K562 (cell line): ENCODE results near the gene CHSY1. TPM values are rescaled to one million over a fixed set of nuclear protein-coding genes. Genes with fewer than 3 reads are reported as not detected.
A peak's percentile ranks its signal among the peaks of the same experiment; 100 is the strongest.

Experiments used
- ATAC-seq: fragments of 200-7000 bp; cut with Tn5 transposase; 3 replicates; pipeline ENCODE4 v1.9.1; 2020; ENCODE audit warnings: moderate library complexity
- BruUV-seq: library from RNA; stranded (reverse); fragments of 400-500 nt; replicated peaks from 2 replicates; lab custom pipeline; 2021; lab: Mats Ljungman, UMichigan
- CTCF ChIA-PET: fragments of 300-600 bp; formaldehyde crosslinking; extraction: SDS; loops from one replicate; lab custom pipeline; 2021; ENCODE audit warnings: low intra/inter-chr PET ratio; lab: Yijun Ruan, JAX
- POLR2A ChIA-PET: fragments of 300-600, 350-650 bp; sonication (Branson Sonifier 250); formaldehyde crosslinking; extraction: SDS; loops from one replicate; lab custom pipeline; 2021; ENCODE audit warnings: antibody characterized with exemption, inconsistent platforms; lab: Yijun Ruan, JAX
- DNase-seq, 4 experiments: peaks; one replicate each; pipeline versions ENCODE4 v3.0.0 to v3.0.0-alpha.2; 2011 to 2018; ENCODE audit warnings: low spot score in 3 of 4, mixed read lengths in 3 of 4; ENCODE audit errors: extremely low read depth in 1 of 4
- FAIRE-seq: peaks from 2 replicates; lab custom pipeline; 2011; peaks lifted over from hg19 to GRCh38; lab: Jason Lieb, UNC
- H2AFZ ChIP-seq: 2 replicates; pipeline ENCODE4 v1.6.0; 2011; ENCODE audit warnings: low read depth, low read length, control low read depth, inconsistent platforms
- H3K27ac ChIP-seq: fragments of 200-600 bp; 3 replicates; pipeline ENCODE4 v1.8.0; 2011; ENCODE audit warnings: low read depth, mild to moderate bottlenecking, control low read depth, inconsistent platforms, low read length, moderate library complexity, mixed read lengths; ENCODE audit errors: extremely low read depth
- H3K27me3 ChIP-seq, 2 experiments: fragments of 300-600 bp in 1 of 2; 2 replicates in 1 of 2; 3 replicates in 1 of 2; pipeline versions ENCODE4 v1.6.0 to v1.8.0; 2011; ENCODE audit warnings: inconsistent platforms in 2 of 2, low read length in 2 of 2, mild to moderate bottlenecking in 1 of 2, mixed read lengths in 1 of 2, moderate library complexity in 1 of 2; ENCODE audit not compliant: control insufficient read depth in 2 of 2, insufficient read depth in 2 of 2
- H3K36me3 ChIP-seq: fragments of 300-600 bp; 3 replicates; pipeline ENCODE4 v1.8.0; 2011; ENCODE audit warnings: mild to moderate bottlenecking, low read length, inconsistent platforms; ENCODE audit not compliant: control insufficient read depth, insufficient read depth
- H3K4me1 ChIP-seq, 2 experiments: fragments of 200-600 bp in 1 of 2; replicated peaks in 1 of 2; 2 replicates in 1 of 2; 3 replicates in 1 of 2; pipeline versions ENCODE4 v1.5.1 to v1.8.0; 2011; ENCODE audit warnings: inconsistent platforms in 2 of 2, low read length in 2 of 2, mild to moderate bottlenecking in 1 of 2, mixed read lengths in 1 of 2, moderate library complexity in 1 of 2; ENCODE audit not compliant: control insufficient read depth in 2 of 2, insufficient read depth in 2 of 2
- H3K4me2 ChIP-seq: 2 replicates; pipeline ENCODE4 v1.6.1; 2011; ENCODE audit warnings: low read length, control low read depth, inconsistent platforms, mixed read lengths; ENCODE audit not compliant: insufficient read depth
- H3K4me3 ChIP-seq: fragments of 200-600 bp; sonication (generic), shearing (Covaris generic); 2 replicates; pipeline ENCODE4 v1.5.1; 2016; ENCODE audit warnings: control low read depth, inconsistent platforms
- H3K79me2 ChIP-seq: fragments of 200-600 bp; 3 replicates; pipeline ENCODE4 v1.8.0; 2011; ENCODE audit warnings: low read length, inconsistent platforms; ENCODE audit not compliant: control insufficient read depth, insufficient read depth
- H3K9ac ChIP-seq, 2 experiments: 2 replicates each; pipeline versions ENCODE4 v1.6.0 to v1.6.1; 2011; ENCODE audit warnings: low read depth in 2 of 2, low read length in 2 of 2, control low read depth in 1 of 2, inconsistent platforms in 1 of 2, mild to moderate bottlenecking in 1 of 2, mixed read lengths in 1 of 2; ENCODE audit not compliant: insufficient read depth in 1 of 2
- H3K9me1 ChIP-seq: one replicate; pipeline ENCODE4 v1.6.0; 2011; ENCODE audit warnings: inconsistent platforms, mild to moderate bottlenecking, low read length, moderate library complexity; ENCODE audit not compliant: control insufficient read depth, insufficient read depth
- H3K9me3 ChIP-seq: replicated peaks from 2 replicates; pipeline ENCODE4 v1.5.1; 2011; ENCODE audit warnings: low read depth, low read length, inconsistent platforms; ENCODE audit not compliant: control insufficient read depth, insufficient read depth
- H4K20me1 ChIP-seq: replicated peaks from 2 replicates; pipeline ENCODE4 v1.6.1; 2011; ENCODE audit warnings: low read length, inconsistent platforms, mixed read lengths; ENCODE audit not compliant: control insufficient read depth, insufficient read depth
- EP300 ChIP-seq: IDR thresholded peaks from 2 replicates; pipeline ENCODE4 v1.6.1; 2012; ENCODE audit warnings: low read length, improper control_type of control experiment
- FUS ChIP-seq: fragments of 200-400 bp; formaldehyde crosslinking; optimal IDR thresholded peaks from 2 replicates; pipeline ENCODE3; 2017; ENCODE audit warnings: low read depth, low read length
- HOMEZ ChIP-seq: fragments of 250-450 bp; sonication (Bioruptor Pico); IDR thresholded peaks from 2 replicates; pipeline ENCODE4 v1.4.0; 2020; ENCODE audit warnings: mild to moderate bottlenecking, moderate library complexity
- ILF3 ChIP-seq: fragments of 450-650 bp; IDR thresholded peaks from 2 replicates; pipeline ENCODE4 v1.6.1; 2018; ENCODE audit warnings: antibody characterized with exemption, mild to moderate bottlenecking, moderate library complexity, borderline replicate concordance
- MNT ChIP-seq, 2 experiments: fragments of 450-650 bp; conservative IDR thresholded peaks; 2 replicates each; pipeline ENCODE4 v1.6.1; 2017; ENCODE audit warnings: mild to moderate bottlenecking in 2 of 2, moderate library complexity in 2 of 2
- MXD1 ChIP-seq: fragments of 250-450 bp; sonication (Bioruptor Pico); IDR thresholded peaks from 2 replicates; pipeline ENCODE4 v1.8.0; 2021; ENCODE audit warnings: borderline replicate concordance, mild to moderate bottlenecking, moderate library complexity; ENCODE audit not compliant: poor library complexity, severe bottlenecking
- MYBL2 ChIP-seq, 2 experiments: fragments of 450-650 bp in 1 of 2; sonication (generic) in 1 of 2; formaldehyde crosslinking in 1 of 2; IDR thresholded peaks; 2 replicates each; pipeline versions ENCODE4 v1.6.1 to v1.8.1; 2017 to 2022; ENCODE audit warnings: borderline replicate concordance in 1 of 2, inconsistent platforms in 1 of 2, low read depth in 1 of 2, mild to moderate bottlenecking in 1 of 2, missing genetic modification reagents in 1 of 2, moderate library complexity in 1 of 2
- POLR2A ChIP-seq: fragments of 450-650 bp; conservative IDR thresholded peaks from 2 replicates; pipeline ENCODE4 v1.6.1; 2016
- SRSF7 ChIP-seq: fragments of 200-400 bp; formaldehyde crosslinking; optimal IDR thresholded peaks from 2 replicates; pipeline ENCODE3; 2017; ENCODE audit warnings: mild to moderate bottlenecking, low read depth, low read length
- THRAP3 ChIP-seq: fragments of 450-650 bp; IDR thresholded peaks from 2 replicates; pipeline ENCODE4 v1.6.1; 2016; ENCODE audit warnings: mild to moderate bottlenecking, inconsistent platforms, borderline replicate concordance
- ZNF165 ChIP-seq: fragments of 250-450 bp; sonication (Bioruptor Pico); IDR thresholded peaks from 2 replicates; pipeline ENCODE4 v1.4.0; 2020; ENCODE audit warnings: borderline replicate concordance
- ZNF431 ChIP-seq: sonication (generic); formaldehyde crosslinking; IDR thresholded peaks from 2 replicates; pipeline ENCODE4 v1.8.0; 2022; ENCODE audit warnings: mild to moderate bottlenecking, missing genetic modification reagents
- ZNF589 ChIP-seq: fragments of 200-800 bp; sonication (Bioruptor generic); IDR thresholded peaks from 2 replicates; pipeline ENCODE4 v1.6.1; 2016; ENCODE audit warnings: low read depth, missing genetic modification characterization, missing compliant biosample characterization
- ZNF76 ChIP-seq: fragments of 250-450 bp; sonication (Bioruptor Pico); IDR thresholded peaks from 2 replicates; pipeline ENCODE4 v1.4.0; 2020; ENCODE audit warnings: mild to moderate bottlenecking, moderate library complexity, borderline replicate concordance
- WGBS: fragments of 100-300 bp; shearing (Covaris generic); methylation state at CpG from one replicate; pipeline ENCODE4 v1.1.6; 2016; ENCODE audit warnings: low coverage, mixed read lengths; ENCODE audit not compliant: insufficient coverage; ENCODE audit errors: missing lambda C conversion rate; 5-methylcytosine and 5-hydroxymethylcytosine counted together
- in situ Hi-C: fragments of 300-500 bp; cut with MboI; formaldehyde crosslinking; loops from 4 replicates; pipeline ENCODE4 v1.15.0; 2018; ENCODE audit warnings: inconsistent platforms, mixed read lengths
- intact Hi-C: fragments of 100-400 bp; cut with micrococcal nuclease; formaldehyde crosslinking; loops from 2 replicates; pipeline ENCODE4 v1.14.2; 2022
- polyA plus RNA-seq, 8 experiments: library from polyadenylated mRNA; depleted of rRNA in 4 of 8; stranded (reverse) in 5 of 8; unstranded in 3 of 8; fragments of >200 nt; fragmentation: Nextera tagmentation in 2 of 8; fragmentation: Illumina TruSeq in 1 of 8; extraction: Ambion mirVana in 2 of 8; extraction: Trizol in 1 of 8; gene quantifications; 2 replicates each; pipeline versions ENCODE4 v1.2.1 to v1.2.3, GENCODE V29; 2011 to 2014; ENCODE audit warnings: inconsistent platforms in 1 of 8, missing spikeins in 1 of 8
- total RNA-seq, 7 experiments: library from RNA; depleted of rRNA in 6 of 7; stranded (reverse); fragments of >200 nt in 6 of 7; fragmentation: Illumina TruSeq in 2 of 7; extraction: Trizol in 2 of 7; gene quantifications; 2 replicates each; pipeline versions ENCODE4 v1.2.1 to v1.2.3, GENCODE V29; 2011 to 2021; ENCODE audit warnings: low replicate concordance in 1 of 7
- TF ChIP-seq, protein P1 (sequence below): fragments of 250-450 bp; sonication (Bioruptor Pico); IDR thresholded peaks from 2 replicates; pipeline ENCODE4 v1.5.0; 2021
- TF ChIP-seq, protein P2 (sequence below): fragments of 250-450 bp; sonication (Bioruptor Pico); IDR thresholded peaks from 2 replicates; pipeline ENCODE4 v1.5.0; 2022; ENCODE audit warnings: mild to moderate bottlenecking

Gene CHSY1
- total and polyA plus RNA-seq, 9 of the 15 experiments (the other 6 are each of a cell fraction or from before 2014, with no cell fraction given), result 7.0 to 16.4 (median 13.4) TPM

DNA sequence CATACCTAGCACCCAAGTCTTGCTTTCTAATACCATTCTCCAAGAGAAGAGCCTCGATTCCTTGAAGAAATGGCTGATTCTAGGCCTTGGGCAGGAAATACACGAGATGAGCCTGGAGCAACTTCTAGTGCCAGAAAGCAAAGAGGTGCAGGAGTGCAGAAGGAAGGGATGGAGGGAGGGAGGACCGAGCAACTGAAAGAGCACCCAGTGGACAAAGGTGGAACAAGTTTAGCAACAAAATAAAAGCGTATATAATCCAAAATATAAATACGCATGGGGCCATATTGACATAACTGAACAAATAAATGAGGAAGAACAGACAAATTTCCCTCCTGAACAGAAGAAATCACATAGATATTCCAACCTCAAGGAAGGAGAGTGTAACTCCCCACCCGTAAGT is 34.4 kb downstream of the CHSY1 start:
- WGBS, result 65% methylated on average over 6 of the region's 6 CpGs
- CTCF ChIA-PET, result no interaction called here
- Histone ChIP-seq H3K36me3 (no peaks in the 10 kb centered on the region; the same call in 2 of the 3 replicates), H3K9me3 (no peaks in the 10 kb centered on the region), H3K9ac (no peak overlapping the region), H3K27ac (no peak overlapping the region), H3K4me3 (no peak overlapping the region), H3K4me2 (no peak overlapping the region), H4K20me1 (peaks cover 4% of the 10 kb centered on the region; the same call in 1 of the 2 replicates), H3K4me1 (no peaks in the 10 kb centered on the region; a peak in 1 of 5 replicates), H3K27me3 (no peaks in the 10 kb centered on the region), H2AFZ (no peak overlapping the region), H3K9me1 (no peaks in the 10 kb centered on the region), H3K79me2 (peaks cover 43% of the 10 kb centered on the region)
- intact Hi-C loops, result no loop called here
- BruUV-seq, result no TSS peak
- ATAC-seq (no peak; the same call in 2 of the 3 replicates), FAIRE-seq (no peak), DNase-seq (peak in 2 of 4 experiments; percentile 23 to 30)
- POLR2A ChIA-PET, result interaction anchor here (0.9 kb wide), 1 partner anchor 11 kb away, joined by 3 read pairs; no protein-coding TSS in a partner anchor
- in situ Hi-C loops, result no loop called here
- TF ChIP-seq HOMEZ (CRISPR knock-in tag), result no peak
- TF ChIP-seq, protein P1, sequence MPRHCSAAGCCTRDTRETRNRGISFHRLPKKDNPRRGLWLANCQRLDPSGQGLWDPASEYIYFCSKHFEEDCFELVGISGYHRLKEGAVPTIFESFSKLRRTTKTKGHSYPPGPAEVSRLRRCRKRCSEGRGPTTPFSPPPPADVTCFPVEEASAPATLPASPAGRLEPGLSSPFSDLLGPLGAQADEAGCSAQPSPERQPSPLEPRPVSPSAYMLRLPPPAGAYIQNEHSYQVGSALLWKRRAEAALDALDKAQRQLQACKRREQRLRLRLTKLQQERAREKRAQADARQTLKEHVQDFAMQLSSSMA, result no peak
- TF ChIP-seq ZNF589, result no peak
- TF ChIP-seq MXD1, result no peak
- TF ChIP-seq SRSF7, result no peak
- no peak for TF ChIP-seq ZNF76 (CRISPR knock-in tag)
- TF ChIP-seq ZNF165 (CRISPR knock-in tag), result no peak
- TF ChIP-seq, protein P2, sequence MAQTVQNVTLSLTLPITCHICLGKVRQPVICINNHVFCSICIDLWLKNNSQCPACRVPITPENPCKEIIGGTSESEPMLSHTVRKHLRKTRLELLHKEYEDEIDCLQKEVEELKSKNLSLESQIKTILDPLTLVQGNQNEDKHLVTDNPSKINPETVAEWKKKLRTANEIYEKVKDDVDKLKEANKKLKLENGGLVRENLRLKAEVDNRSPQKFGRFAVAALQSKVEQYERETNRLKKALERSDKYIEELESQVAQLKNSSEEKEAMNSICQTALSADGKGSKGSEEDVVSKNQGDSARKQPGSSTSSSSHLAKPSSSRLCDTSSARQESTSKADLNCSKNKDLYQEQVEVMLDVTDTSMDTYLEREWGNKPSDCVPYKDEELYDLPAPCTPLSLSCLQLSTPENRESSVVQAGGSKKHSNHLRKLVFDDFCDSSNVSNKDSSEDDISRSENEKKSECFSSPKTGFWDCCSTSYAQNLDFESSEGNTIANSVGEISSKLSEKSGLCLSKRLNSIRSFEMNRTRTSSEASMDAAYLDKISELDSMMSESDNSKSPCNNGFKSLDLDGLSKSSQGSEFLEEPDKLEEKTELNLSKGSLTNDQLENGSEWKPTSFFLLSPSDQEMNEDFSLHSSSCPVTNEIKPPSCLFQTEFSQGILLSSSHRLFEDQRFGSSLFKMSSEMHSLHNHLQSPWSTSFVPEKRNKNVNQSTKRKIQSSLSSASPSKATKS, result no peak
- no peak for TF ChIP-seq ILF3
- TF ChIP-seq MNT (conservative IDR thresholded peaks at IDR 0.05), result no peak
- TF ChIP-seq EP300, result no peak
- no peak for TF ChIP-seq MYBL2 (IDR thresholded peaks at IDR 0.05; ENCODE audit: low read depth)
- TF ChIP-seq MYBL2 (CRISPR knock-in tag; IDR thresholded peaks at IDR 0.05; ENCODE audit: borderline replicate concordance), result no peak
- no peak for TF ChIP-seq THRAP3
- TF ChIP-seq FUS, result no peak
- no peak for TF ChIP-seq POLR2A
- no peak for TF ChIP-seq ZNF431 (CRISPR knock-in tag)
